ENCODE data around the gene BTBD17. TPM values are rescaled to one million over a fixed set of nuclear protein-coding genes. Genes with fewer than 3 reads are reported as not detected.

BTBD17 gene
- total RNA-seq, 3 donors from 2014 or later (not counting 1 experiment from before 2014, with no cell fraction given): 0.48 TPM; not detected in 2

DNA sequence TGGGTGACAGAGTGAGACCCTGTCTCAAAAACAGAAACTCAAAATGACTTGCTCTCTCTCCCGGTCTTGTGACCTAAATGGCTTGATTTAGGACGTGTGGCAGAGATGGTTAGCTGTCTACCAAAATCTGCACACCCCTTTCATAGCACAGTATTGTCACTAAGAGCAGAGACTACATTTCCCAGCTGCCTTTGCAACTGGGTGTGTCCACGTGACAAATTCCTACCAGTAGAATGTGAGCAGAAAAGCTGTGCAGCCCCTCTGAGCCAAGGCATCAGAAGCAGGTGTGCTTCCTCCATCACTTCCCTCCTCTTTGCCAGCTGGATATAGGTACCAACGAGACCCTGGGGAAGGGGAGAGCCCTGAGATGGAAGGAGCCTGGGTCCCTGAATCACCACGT is 31.2 kb upstream of the BTBD17 start:
- no peak for DNase-seq
- no peak overlapping the region for H3K27ac Mint-ChIP-seq

DNA sequence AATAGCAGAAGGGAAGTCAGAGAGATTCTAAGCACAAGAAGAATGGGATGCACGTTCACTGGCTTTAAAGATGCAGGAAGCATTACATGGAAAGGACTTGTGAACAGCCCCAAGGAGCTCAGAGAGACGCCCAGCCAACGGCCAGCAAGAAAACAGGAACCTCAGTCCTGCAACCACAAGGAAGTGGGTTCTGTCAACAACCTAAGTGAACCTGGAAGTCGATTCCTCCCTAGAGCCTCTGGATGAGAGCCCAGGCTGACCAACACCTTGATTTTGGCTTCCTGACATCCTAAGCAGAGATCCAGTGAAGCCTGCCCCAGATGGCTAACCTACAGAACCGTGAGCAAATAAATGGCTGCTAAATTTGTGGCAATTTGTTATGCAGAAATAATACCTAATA is 30.1 kb upstream of the BTBD17 start:
- no peak overlapping the region for H3K4me3 ChIP-seq (ENCODE audit: low read length)
- intact Hi-C loops (cut with micrococcal nuclease): no loop called here
- Mint-ChIP-seq H3K36me3 (no peaks in the 10 kb centered on the region), H3K9me3 (no peaks in the 10 kb centered on the region), H3K27ac (no peak overlapping the region), H3K4me1 (peaks cover 6 to 10% of the 10 kb centered on the region in 2 donors), H3K27me3 (ENCODE audit: low read depth in 2 of 2) (peaks cover 0 to 6% of the 10 kb centered on the region in 2 donors), H3K4me3 (no peak overlapping the region)
- H3K9me3 ChIP-seq (ENCODE audit: control insufficient read depth, insufficient read depth, low read length): no peaks in the 10 kb centered on the region
- TF ChIP-seq, protein P1, sequence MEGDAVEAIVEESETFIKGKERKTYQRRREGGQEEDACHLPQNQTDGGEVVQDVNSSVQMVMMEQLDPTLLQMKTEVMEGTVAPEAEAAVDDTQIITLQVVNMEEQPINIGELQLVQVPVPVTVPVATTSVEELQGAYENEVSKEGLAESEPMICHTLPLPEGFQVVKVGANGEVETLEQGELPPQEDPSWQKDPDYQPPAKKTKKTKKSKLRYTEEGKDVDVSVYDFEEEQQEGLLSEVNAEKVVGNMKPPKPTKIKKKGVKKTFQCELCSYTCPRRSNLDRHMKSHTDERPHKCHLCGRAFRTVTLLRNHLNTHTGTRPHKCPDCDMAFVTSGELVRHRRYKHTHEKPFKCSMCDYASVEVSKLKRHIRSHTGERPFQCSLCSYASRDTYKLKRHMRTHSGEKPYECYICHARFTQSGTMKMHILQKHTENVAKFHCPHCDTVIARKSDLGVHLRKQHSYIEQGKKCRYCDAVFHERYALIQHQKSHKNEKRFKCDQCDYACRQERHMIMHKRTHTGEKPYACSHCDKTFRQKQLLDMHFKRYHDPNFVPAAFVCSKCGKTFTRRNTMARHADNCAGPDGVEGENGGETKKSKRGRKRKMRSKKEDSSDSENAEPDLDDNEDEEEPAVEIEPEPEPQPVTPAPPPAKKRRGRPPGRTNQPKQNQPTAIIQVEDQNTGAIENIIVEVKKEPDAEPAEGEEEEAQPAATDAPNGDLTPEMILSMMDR (IDR thresholded peaks at IDR 0.05): no peak
- H3K4me1 ChIP-seq (ENCODE audit: control insufficient read depth, insufficient read depth, low read length): peaks cover 3% of the 10 kb centered on the region
- no peak for DNase-seq
- no peak for ATAC-seq
- no peak overlapping the region for H3K27ac ChIP-seq (ENCODE audit: low read length)
- no peaks in the 10 kb centered on the region for H3K36me3 ChIP-seq (ENCODE audit: control insufficient read depth, insufficient read depth, low read length)
- no peaks in the 10 kb centered on the region for H3K27me3 ChIP-seq (ENCODE audit: control insufficient read depth, insufficient read depth, low read length)
- WGBS (ENCODE audit: insufficient coverage): 21% methylated on average over 5 of the region's 5 CpGs

More for the DNA sequence above, 31.2 kb upstream of the BTBD17 start:
- Mint-ChIP-seq H3K4me1 (peaks cover 6 to 10% of the 10 kb centered on the region in 2 donors), H3K9me3 (no peaks in the 10 kb centered on the region), H3K36me3 (no peaks in the 10 kb centered on the region), H3K4me3 (no peak overlapping the region), H3K27me3 (ENCODE audit: low read depth in 2 of 2) (peaks cover 0 to 6% of the 10 kb centered on the region in 2 donors)
- no peaks in the 10 kb centered on the region for H3K9me3 ChIP-seq (ENCODE audit: control insufficient read depth, insufficient read depth, low read length)
- ATAC-seq: no peak
- TF ChIP-seq, protein P1 (IDR thresholded peaks at IDR 0.05): no peak
- no peaks in the 10 kb centered on the region for H3K27me3 ChIP-seq (ENCODE audit: control insufficient read depth, insufficient read depth, low read length)
- no peaks in the 10 kb centered on the region for H3K36me3 ChIP-seq (ENCODE audit: control insufficient read depth, insufficient read depth, low read length)
- peaks cover 3% of the 10 kb centered on the region for H3K4me1 ChIP-seq (ENCODE audit: control insufficient read depth, insufficient read depth, low read length)
- intact Hi-C loops (cut with micrococcal nuclease): no loop called here
- no peak overlapping the region for H3K4me3 ChIP-seq (ENCODE audit: low read length)
- WGBS (ENCODE audit: insufficient coverage): 81% methylated on average over 4 of the region's 5 CpGs
- no peak overlapping the region for H3K27ac ChIP-seq (ENCODE audit: low read length)

DNA sequence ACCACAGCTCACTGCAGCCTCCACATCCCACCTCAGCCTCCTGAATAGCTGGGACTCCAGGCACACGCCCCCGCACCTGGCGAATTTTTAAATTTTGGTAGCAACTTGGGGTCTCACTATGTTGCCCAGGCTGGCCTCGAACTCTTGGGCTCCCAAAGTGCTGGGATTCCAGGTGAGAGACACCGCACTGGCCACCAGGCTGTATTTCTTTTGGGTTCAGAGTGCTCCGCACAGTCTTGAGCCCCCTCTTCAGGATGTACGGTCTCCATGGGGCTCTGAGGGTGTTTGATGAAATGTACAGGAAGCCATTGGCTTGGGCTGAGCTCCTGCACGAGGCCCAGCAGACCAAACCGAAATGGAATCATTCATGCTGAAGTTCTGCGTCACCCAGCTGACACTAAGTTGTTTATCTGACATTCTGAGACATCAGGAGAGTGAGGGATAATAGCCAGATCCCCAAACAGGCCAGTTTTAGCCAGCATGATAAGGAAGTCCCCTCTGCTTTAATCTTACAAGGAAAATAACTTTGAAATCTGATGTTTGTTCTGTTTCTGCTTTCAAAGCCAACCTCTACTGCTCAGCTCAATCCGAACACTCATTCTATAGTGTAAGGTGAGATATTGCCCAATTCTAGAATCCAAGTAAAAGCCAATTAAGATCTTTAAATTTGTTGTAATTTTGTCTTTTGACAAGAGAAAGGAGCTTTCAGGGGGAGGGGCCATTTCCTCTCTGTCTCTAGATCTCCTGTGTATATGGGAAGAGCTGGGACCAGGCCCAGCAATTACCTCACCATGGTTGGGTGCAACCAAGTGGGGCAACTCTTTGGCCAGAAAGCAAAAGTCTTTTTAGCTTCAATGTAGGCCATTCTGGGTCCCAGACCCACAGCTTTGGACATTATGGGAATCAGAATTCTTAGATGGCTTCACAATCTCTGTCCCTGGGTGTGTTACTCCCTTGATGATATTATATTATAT is 29.3 kb upstream of the BTBD17 start:
- H3K27me3 ChIP-seq (ENCODE audit: control insufficient read depth, insufficient read depth, low read length): no peaks in the 10 kb centered on the region
- H3K4me3 Mint-ChIP-seq: no peak overlapping the region
- H3K9me3 ChIP-seq (ENCODE audit: control insufficient read depth, insufficient read depth, low read length): no peaks in the 10 kb centered on the region
- H3K36me3 Mint-ChIP-seq: no peaks in the 10 kb centered on the region
- ATAC-seq (no peak), DNase-seq (no peak)
- peaks cover 6% of the 10 kb centered on the region for H3K4me1 ChIP-seq (ENCODE audit: control insufficient read depth, insufficient read depth, low read length)
- intact Hi-C loops (cut with micrococcal nuclease): no loop called here
- H3K27ac Mint-ChIP-seq: no peak overlapping the region
- H3K9me3 Mint-ChIP-seq: no peaks in the 10 kb centered on the region
- H3K27me3 Mint-ChIP-seq (ENCODE audit: low read depth in 2 of 2): peaks cover 0 to 6% of the 10 kb centered on the region in 2 donors
- TF ChIP-seq, protein P1 (IDR thresholded peaks at IDR 0.05): no peak
- 85% methylated on average over 10 of the region's 11 CpGs for WGBS (ENCODE audit: insufficient coverage)
- no peaks in the 10 kb centered on the region for H3K36me3 ChIP-seq (ENCODE audit: control insufficient read depth, insufficient read depth, low read length)
- H3K4me3 ChIP-seq (ENCODE audit: low read length): no peak overlapping the region
- peaks cover 6 to 10% of the 10 kb centered on the region in 2 donors for H3K4me1 Mint-ChIP-seq
- H3K27ac ChIP-seq (ENCODE audit: low read length): no peak overlapping the region
